GM19240 (cell line): ENCODE results near the gene HS6ST3.

ENCODE experiments used
- DNase-seq: peaks from one replicate; pipeline ENCODE4 v3.0.0; 2011; ENCODE audit warnings: low spot score; ENCODE audit not compliant: insufficient read length

Gene HS6ST3

DNA sequence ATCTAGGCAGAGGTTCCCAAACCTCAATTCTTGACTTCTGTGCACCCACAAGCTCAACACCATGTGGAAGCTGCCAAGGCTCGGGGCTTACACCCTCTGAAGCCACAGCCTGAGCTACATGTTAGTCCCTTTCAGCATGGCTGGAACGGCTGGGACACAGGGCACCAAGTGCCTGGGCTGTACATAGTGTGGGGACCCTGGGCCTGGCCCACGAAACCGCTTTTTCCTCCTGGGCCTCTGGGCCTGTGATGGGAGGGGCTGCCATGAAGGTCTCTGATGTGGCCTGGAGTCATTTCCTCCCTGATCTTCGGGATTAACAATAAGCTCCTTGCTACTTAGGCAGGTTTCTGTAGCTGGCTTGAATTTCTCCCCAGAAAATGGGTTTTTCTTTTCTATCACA lies 108.1 kb downstream of the HS6ST3 start:
- DNase-seq: no peak

DNA sequence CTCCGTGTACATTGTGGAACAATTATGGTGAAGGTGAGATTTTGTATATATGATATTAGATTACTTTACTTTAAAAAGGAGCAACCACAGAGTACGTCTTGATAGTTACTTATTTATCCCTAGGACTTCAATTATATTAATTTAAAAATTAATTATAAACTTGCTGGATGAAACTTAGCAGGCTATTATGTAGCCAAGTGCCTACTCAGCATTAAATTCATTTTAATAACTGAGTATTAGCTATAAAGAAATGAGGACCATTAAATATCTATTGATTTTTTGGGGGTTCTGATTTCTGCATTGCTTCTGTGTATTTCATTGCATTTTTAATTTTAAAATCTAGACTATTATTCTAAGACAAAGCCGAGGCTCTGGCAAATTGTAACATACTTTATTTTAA lies 109.4 kb downstream of the HS6ST3 start:
- DNase-seq: no peak

DNA sequence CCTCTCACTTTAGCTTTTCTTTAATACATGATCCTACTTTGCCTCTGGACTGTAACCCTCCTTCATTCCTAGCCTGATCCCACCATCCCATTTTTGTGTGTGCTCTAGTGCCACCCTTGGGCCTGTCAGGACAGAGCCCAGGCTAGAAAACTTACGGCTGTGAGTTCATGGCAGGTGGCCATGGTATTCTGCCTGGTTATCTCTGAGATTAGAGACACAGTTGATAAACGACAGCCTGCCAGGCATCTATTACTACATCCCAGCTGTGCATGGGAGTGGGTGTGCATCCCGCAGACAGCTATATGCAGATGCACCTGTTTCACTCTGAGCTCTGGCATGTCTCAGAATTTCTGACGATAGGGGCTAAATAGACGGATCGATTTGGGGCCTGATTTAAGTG lies 110.9 kb downstream of the HS6ST3 start:
- DNase-seq: no peak

DNA sequence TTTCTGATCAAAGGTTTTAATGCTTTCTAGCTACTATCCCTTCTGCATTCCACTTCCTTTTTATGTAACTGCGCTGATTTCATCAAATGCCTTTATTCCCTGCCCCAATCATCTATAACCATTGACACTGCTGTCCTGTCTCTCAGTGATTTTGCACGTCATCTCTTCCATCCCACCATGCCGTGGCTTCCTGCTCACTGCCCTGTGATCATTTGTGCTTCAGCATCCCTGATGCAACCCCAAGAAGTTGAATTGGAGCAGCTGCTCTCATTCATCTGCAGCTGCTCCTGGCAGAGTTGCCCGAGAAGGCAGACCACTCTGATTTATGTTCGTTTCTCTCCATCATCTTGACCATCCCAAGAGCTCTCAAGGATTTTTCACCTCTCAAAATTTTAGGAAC lies 112.4 kb downstream of the HS6ST3 start:
- DNase-seq: no peak

DNA sequence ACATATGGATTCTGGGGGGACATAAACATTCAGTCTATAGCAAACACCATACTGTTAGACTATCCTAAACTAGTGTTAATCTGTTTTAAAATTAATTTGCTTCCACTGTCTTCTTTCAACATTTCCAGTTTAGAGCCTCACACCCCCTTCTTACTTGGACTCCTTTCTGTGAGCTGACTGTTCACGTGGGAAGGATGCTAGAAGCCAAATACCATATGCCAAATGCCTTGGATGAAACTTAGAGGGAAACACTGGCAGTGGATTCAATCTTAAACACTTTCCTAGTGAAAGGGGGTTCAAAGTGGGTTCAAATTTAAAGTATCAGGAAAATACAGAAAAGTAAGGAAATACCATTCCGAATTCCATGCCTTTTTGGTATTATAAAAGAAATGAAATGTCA lies 113.6 kb downstream of the HS6ST3 start:
- DNase-seq: no peak

DNA sequence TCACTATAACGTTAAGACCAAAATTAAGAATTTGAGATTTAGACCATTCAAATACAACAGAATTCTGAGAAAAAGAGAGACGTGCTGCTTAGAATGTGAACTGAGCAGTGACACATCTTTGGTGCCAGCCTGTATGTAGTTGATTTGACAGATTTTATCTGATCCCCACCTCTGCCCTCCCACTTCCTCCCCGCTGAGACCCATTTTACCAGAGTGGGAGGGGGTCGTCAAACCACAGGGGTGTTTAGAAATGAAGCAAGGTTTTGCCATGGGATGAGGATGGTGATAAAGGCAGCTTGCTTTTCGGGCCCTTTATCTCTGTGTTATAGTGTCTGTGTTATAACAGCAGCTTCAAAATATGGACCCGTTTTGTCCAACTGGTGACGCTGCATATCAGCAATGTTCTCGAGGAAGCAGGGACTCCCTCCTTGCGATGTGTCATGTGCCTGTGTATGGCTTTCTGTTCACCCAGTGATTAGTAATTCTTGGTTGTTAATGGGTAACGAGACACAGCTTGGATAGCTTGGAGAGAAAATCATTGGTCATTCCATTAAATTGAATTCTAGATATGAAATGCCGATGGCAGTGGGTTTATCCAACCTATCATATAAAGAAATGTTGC lies 125.0 kb downstream of the HS6ST3 start:
- no peak for DNase-seq

DNA sequence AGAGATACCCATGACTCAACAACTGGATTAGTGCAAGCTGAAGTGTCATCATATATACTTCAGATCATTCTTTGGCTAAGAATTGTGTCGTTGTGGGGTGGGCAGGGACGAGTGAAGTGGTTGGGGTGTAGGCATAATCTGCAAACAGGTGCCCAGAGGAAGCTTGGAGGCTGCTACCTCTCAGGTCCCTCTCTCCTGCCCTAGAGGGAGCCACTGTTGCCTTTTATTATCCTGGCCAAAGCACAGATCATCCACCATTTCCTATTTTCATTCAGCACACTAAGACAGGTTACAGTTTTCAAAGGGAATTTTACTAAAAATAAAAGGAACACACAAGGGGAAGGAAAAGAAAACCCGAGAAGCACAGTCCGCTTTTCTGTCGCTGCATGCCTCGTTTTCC lies 126.6 kb downstream of the HS6ST3 start:
- no peak for DNase-seq

DNA sequence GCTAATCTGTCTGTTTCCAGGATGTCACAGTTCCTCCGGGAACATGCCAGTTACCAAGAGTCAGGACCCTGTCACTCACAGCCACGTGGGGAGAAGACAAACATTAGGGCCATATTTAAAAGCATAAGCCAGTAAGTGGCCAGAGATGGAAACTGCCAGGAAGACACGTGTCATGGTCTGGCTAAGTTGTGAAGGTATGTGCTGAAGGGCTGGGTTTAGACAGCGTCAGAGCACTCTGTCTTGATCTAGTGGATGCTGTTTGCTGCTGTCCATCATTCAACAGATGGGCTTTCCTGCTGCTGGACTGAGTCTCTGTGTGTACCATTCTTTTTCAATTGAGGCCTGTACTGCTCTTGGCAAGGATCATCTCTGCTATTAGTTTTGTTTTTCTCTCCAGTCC lies 128.6 kb downstream of the HS6ST3 start:
- no peak for DNase-seq

DNA sequence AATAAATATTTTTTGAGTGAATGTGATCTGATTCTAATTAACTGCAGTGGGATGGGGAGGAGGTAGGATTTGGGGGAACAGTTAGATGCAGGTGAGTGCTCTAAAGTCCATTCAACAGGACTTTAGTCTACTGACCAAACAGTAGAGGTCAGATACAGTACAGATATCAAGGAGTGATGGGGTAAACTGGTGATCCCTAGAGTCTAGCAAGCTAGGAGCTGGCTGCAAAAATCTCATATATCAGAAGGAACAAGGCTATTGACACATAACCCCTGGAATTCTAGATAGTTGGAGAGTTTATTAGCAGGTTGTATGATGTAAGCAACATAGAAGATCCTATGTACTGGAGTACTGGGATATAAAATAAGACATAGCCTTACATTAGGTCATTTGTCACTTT lies 131.6 kb downstream of the HS6ST3 start:
- no peak for DNase-seq

DNA sequence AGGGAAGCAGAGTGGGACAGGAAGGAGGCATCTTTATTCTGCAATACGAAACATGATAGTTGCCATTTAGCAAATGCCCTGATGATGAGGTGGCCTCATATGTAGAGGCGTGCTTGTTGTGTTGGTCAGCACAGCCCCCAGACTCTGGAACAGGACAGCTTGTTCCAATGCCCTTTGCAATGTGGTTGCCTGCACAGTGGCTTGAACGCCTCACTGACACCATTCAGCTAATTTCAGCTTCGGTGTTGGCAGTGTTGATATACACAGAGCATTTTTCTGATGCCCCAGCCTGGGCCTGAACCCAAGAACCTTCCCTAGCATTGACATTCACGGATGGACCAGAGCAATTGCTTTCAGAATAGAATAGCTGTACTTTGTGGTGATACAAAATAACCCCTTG lies 133.3 kb downstream of the HS6ST3 start:
- DNase-seq: no peak

DNA sequence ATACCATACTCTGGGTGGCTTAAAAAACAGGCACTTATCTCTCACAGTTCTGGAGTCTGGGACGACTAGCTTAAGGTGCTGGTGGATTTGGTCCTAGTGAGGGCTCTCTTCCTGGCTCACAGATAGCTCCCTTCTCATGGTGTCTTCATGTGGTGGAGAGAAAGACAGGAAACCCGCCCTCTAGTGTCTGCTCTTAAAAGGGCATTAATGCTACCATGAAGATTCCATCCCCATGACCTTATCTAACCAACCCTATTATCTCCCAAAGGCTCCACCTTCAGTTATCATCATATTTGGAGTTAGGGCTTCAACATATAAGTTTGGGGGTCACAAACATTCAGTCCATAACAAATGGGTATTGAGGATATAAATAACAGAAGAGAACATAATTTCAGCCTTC lies 139.4 kb downstream of the HS6ST3 start:
- no peak for DNase-seq

DNA sequence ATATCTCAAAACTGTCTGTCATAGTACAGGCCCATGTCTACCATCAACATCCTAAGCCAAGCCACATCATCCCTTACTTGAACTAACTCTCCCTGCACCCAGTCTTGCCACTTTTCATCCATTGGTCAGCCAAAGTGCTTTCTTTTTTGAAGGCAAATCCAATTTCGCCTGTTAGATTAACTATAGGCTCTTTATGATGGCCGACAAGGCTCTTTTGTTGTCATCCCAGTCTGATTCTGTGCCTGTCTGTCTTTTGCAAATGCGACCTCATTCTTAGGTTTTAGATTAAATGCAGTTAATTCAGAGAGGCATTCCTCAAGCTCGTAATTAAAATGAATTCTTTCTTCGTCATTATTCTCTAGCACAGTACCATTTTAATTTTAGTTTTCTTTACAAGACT lies 148.3 kb downstream of the HS6ST3 start:
- DNase-seq: no peak

DNA sequence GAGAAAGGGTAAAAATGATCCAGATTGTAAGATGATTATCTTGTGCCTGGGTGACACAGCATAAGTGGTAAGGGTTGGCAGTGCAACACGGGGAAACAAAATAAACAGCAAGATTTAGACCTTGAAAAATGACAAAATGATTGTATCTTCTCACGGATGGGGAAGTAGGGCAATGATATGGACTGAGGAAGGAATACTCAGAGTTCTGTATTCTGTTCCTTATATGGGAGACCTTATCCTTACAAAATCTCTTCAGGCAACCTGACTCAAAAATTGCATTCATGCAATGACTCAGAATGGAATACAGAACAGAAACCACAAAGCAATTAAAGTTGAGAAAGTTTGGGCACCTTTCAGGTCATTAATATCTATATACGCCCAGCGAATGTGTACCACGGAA lies 149.0 kb downstream of the HS6ST3 start:
- DNase-seq: no peak

DNA sequence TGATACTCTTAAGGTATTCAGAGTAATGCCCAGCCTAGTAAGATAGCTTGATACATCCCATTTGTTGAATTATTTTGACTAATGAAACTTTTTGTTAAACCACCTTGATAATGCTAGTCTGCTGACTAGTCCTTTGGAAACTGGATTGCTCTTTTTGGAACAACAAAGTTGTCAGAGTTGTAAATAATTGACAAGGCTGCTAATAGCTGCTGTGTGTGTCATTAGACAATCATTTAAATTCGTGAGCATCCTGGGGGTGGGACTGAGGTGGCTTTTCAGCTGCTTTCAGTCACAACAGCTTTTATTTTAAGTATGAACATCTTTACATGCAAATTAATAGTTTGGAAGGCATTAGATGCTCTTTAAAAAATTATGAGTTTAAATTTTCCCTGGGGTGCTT lies 153.5 kb downstream of the HS6ST3 start:
- no peak for DNase-seq

DNA sequence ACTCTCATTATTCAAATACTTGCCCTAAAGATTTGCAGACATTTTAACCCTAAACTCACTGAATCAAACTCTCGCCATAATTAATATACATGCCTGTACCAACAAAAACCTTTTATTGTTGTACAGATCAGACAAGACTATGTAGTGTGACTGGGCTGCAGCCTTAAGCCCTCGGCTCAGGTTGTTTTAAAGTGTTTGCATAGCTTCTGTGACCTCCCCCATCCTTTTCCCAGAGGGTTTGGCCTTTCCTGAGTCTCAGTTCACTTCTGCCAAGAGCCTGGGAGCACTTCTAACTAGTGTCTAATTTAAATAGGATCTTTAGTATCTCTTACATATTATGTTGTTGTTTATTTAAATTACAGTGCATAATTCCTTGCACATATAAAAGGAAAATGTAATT lies 158.2 kb downstream of the HS6ST3 start:
- DNase-seq: no peak

DNA sequence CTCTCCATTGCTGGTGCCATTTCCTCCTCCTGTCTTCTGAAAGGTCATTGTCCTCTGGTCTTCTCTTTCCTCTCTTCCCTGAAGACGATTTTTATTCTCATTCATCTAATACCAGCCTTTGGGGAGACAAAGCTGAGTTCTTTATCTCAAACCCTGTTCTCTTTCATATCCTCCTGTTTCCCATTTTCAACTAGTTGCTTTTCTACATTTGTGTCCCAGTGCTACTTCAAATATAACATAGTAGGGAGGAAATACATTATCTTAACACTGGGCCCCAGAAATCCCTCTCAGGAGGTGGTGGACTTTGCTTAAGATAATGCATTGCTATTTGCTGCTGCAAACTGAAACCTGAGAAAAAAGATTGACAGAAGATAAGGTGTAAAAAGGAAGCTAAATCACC lies 159.1 kb downstream of the HS6ST3 start:
- no peak for DNase-seq

DNA sequence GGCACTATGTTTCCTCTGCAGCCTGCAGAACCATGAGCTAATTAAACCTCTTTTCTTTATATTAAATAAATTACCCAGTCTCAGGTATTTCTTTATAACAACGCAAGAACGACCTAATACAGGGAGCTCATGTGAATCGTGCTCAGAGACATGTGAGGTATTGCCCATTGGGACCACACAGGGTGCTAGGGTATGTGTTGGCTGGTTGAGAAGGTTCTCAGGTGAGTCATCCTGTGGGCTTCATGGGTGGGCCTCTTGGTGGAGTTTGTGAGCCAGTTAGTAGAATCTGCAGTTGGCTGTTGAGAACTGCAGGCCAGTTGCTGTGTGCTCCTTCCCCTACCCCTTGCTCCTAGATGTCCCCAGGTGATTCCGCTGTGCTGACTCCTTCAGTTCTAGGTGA lies 163.0 kb downstream of the HS6ST3 start:
- no peak for DNase-seq

DNA sequence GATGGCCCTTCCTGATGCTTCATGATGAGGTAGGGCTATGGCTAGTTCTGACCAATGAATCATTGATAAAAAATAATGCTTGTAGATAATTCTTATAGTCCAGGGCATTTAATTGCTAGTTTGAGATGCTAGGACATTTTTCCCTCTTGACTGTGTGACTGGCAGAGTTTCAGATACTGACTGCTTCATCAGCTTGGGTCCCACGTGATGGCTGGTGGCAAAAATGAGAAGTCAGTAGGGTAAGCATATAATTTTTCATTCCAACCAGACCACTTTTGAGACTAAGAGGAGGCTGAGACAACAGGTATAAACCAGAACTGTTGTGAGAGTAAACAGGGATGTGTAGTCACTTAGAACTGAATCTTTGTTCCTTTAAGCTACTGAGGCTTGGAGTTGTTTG lies 183.3 kb downstream of the HS6ST3 start:
- no peak for DNase-seq

DNA sequence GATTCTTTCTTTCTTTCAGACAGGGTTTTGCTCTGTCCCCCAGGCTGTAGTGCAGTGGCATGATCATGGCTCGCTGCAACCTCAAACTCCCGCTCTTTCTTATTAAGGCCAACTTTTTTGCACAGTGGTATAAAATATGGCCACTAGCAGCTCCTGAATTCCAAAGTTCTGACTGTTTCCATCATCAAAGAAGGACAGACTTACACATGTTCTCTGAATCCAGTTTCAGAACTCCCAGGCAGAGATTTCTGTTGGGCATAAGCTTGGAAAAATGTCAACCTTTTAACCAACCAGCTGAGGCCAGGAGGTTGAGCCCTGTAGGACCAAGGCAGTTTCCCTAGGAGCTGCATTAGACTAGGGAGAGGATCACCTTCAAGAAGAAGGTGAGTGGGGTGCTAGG lies 184.1 kb downstream of the HS6ST3 start:
- no peak for DNase-seq

DNA sequence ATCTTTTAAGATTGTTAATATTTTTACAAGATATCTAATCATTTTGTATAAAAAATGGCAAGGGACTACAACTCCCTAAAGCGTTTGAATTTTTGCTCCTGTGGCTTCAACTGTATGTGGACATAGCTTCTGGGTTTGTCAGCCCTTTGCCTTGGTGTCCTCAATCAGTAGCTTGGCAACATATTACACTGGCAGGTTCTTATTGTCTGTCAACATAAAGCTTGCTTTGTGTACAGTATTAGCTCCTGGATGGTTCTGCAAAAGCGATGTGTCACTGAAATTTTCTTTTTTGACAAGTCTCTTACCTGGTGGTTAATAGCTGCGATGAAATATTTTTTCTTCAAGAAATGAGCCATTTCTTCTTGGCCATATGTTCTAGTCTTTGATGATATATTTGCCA lies 190.0 kb downstream of the HS6ST3 start:
- no peak for DNase-seq

DNA sequence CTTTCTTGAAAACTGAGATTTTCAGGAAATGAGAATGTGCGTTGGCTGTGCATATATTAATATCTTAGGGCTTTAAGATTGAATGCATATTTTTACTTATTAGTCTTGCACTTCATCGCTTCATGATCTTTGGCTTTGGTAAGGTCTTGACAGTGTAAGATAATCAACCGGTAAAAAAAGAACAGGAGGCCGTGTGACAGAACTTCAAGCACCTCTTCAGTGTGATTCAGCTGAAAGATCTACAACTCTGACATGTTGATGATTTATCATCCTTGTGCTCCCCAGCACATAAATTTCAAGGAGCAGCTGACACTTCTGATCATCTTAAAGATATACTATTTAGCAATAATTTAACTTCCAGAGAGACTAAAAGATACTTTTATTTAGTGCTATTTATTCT lies 195.1 kb downstream of the HS6ST3 start:
- no peak for DNase-seq

DNA sequence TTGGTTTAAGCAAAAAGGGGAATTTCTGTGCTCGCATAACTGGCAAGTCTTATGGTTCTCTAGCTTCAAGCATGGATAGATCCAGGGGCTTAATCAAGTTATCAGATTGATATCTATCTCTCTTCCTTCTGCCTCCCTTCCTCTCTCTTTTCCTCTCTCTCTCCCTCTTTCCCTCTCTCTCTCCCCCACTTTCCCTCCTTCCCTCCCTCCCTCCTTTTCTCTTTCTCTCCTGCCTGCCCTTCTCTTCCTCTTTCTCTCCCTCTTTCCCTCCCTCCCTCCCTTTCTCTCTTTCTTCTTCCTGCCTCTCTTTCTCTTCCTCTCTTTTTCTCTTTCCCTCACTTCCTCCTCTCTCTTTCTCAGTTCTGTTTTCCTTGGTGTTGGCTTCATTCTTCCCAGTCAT lies 195.8 kb downstream of the HS6ST3 start:
- no peak for DNase-seq

DNA sequence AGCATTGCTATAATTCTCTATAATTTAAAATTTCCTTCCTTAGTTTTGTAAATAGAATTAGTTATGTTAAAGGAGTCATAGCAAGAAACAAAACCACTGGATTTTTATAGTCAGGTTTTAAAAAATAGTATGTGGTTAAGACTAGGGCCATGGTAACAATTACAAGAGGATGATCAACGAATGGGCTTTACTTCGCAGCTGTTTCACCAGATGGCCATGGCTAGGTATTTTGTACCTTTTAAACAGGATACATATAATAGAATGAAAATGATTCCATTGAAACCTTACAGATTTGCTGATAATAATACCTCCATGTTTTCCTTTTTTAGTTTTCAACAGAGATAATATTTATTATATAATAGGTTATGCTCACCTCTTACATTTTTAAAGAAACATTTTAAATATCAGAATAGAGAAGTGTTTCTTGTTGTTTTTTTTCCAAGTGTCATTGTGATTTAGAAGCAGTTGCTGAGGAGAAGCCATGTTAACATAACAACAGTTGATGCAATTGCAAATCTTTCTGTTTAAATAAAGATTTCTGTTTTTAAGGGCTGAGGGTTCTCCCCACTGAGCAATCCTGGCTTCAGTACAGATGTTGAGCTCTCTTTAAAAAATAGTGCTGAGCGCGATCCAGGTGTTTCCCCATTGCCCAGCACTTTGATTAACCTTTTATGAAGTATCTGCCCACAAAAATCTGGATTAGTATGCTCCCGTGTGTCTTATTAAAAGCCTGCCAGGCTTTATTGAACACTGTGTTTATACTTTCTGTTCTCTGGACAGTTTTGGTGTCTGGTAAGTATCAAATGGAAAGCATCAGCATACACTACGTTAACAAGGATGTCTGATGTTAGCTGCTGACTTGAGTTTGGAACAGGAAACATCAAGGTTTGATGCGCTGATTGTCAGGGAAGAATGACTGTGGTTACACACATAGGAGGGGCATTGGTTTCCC lies 205.3 kb downstream of the HS6ST3 start:
- no peak for DNase-seq
